ENCODE data around the gene PSMB10. TPM values are rescaled to one million over a fixed set of nuclear protein-coding genes. Genes with fewer than 3 reads are reported as not detected.
A peak's percentile ranks its signal among the peaks of the same experiment; 100 is the strongest.

The PSMB10 gene
- total RNA-seq (26.7 and 35.1 TPM in 2 replicates), polyA plus RNA-seq (34.6 and 53.2 TPM in 2 replicates)

- peaks cover 9% of the 10 kb centered on the region for H3K4me1 ChIP-seq (ENCODE audit: low read depth)
- H3K27ac ChIP-seq = no peak within 1 kb of the TSS
- no peak for TF ChIP-seq CTCF (IDR thresholded peaks at IDR 0.05; ENCODE audit: low read depth, low read length)
- no peaks in the 10 kb centered on the region for H3K9me3 ChIP-seq (ENCODE audit: low read depth)
- no peaks in the 10 kb centered on the region for H3K36me3 ChIP-seq
- peak within 1 kb of the TSS; percentile 73 for H3K4me3 ChIP-seq
- peak; percentile 55 to 66 for DNase-seq (ENCODE audit: low read depth in 1 of 2, low spot score in 1 of 2)
- H3K27me3 ChIP-seq = no peaks in the 10 kb centered on the region
Observed at GRCh38 chr16:67936124-67936879, at the start of gene PSMB10. Gene PSMB10 (minus strand): TSS chr16:67936850. CDS start chr16:67936749, 101 bp downstream.

GRCh38 chr16:67982011-67982696, 45.5 kb upstream of the PSMB10 start:
- Histone ChIP-seq H3K36me3 (no peaks in the 10 kb centered on the region), H3K27ac (no peak overlapping the region), H3K9me3 (ENCODE audit: low read depth) (no peaks in the 10 kb centered on the region), H3K27me3 (no peaks in the 10 kb centered on the region), H3K4me1 (ENCODE audit: low read depth) (peaks cover 22% of the 10 kb centered on the region), H3K4me3 (no peak overlapping the region)
- TF ChIP-seq CTCF (IDR thresholded peaks at IDR 0.05; ENCODE audit: low read depth, low read length) = no peak
- DNase-seq (ENCODE audit: low read depth in 1 of 2, low spot score in 1 of 2) = no peak

GRCh38 chr16:67979955-67980678, 43.5 kb upstream of the PSMB10 start, which contains the start of gene DPEP3:
Gene DPEP3 (minus strand): TSS chr16:67980499. CDS start chr16:67980380, 119 bp downstream.
- H3K9me3 ChIP-seq (ENCODE audit: low read depth) = no peaks in the 10 kb centered on the region
- peak in 1 of 2 donors; percentile 5 for DNase-seq (ENCODE audit: low read depth in 1 of 2, low spot score in 1 of 2)
- peak; percentile 45 for TF ChIP-seq CTCF (IDR thresholded peaks at IDR 0.05; ENCODE audit: low read depth, low read length)
- no peak within 1 kb of the TSS for H3K4me3 ChIP-seq
- H3K36me3 ChIP-seq = no peaks in the 10 kb centered on the region
- peaks cover 15% of the 10 kb centered on the region for H3K4me1 ChIP-seq (ENCODE audit: low read depth)
- no peak within 1 kb of the TSS for H3K27ac ChIP-seq
- peaks cover 3% of the 10 kb centered on the region for H3K27me3 ChIP-seq

- H3K4me1 ChIP-seq (ENCODE audit: low read depth) = peaks cover 8% of the 10 kb centered on the region
- no peaks in the 10 kb centered on the region for H3K9me3 ChIP-seq (ENCODE audit: low read depth)
- no peaks in the 10 kb centered on the region for H3K36me3 ChIP-seq
- no peak for TF ChIP-seq CTCF (IDR thresholded peaks at IDR 0.05; ENCODE audit: low read depth, low read length)
- no peak for DNase-seq (ENCODE audit: low read depth in 1 of 2, low spot score in 1 of 2)
- H3K27me3 ChIP-seq = peaks cover 3% of the 10 kb centered on the region
- H3K27ac ChIP-seq = no peak overlapping the region
- no peak overlapping the region for H3K4me3 ChIP-seq
Observed at GRCh38 chr16:67977469-67978227, 41.0 kb upstream of the PSMB10 start.

- DNase-seq (ENCODE audit: low read depth in 1 of 2, low spot score in 1 of 2) = no peak
- Histone ChIP-seq H3K27ac (no peak overlapping the region), H3K9me3 (ENCODE audit: low read depth) (no peaks in the 10 kb centered on the region)
Observed at GRCh38 chr16:67977005-67977404, 40.4 kb upstream of the PSMB10 start.

More at GRCh38 chr16:67977005-67977404, 40.4 kb upstream of the PSMB10 start:
- Histone ChIP-seq H3K4me3 (no peak overlapping the region), H3K27me3 (peaks cover 3% of the 10 kb centered on the region), H3K4me1 (ENCODE audit: low read depth) (peaks cover 8% of the 10 kb centered on the region), H3K36me3 (no peaks in the 10 kb centered on the region)
- no peak for TF ChIP-seq CTCF (IDR thresholded peaks at IDR 0.05; ENCODE audit: low read depth, low read length)
